HepG2 (cell line): ENCODE measurements around the gene NACC2. TPM values are rescaled to one million over a fixed set of nuclear protein-coding genes. Genes with fewer than 3 reads are reported as not detected.

Source experiments
- CREBL2 ChIP-seq: sonication (generic); formaldehyde crosslinking; IDR thresholded peaks from 2 replicates; pipeline ENCODE4 v1.8.1; 2023; ENCODE audit warnings: missing genetic modification reagents, mild to moderate bottlenecking, borderline replicate concordance
- IRF2 ChIP-seq: IDR thresholded peaks from 2 replicates; pipeline ENCODE4 v1.6.1; 2018; ENCODE audit warnings: missing genetic modification reagents, missing compliant biosample characterization
- KLF13 ChIP-seq: sonication (generic); formaldehyde crosslinking; IDR thresholded peaks from 2 replicates; pipeline ENCODE4 v1.4.0; 2020; ENCODE audit warnings: mild to moderate bottlenecking, missing genetic modification reagents
- NFIC ChIP-seq: IDR thresholded peaks from 2 replicates; pipeline ENCODE4 v1.6.1; 2012; ENCODE audit warnings: mild to moderate bottlenecking, low read length, inconsistent platforms
- PAWR ChIP-seq: sonication (generic); formaldehyde crosslinking; IDR thresholded peaks from 2 replicates; pipeline ENCODE4 v1.4.0; 2020; ENCODE audit warnings: missing genetic modification reagents, mild to moderate bottlenecking, borderline replicate concordance
- PHF21A ChIP-seq: sonication (generic); formaldehyde crosslinking; IDR thresholded peaks from 2 replicates; pipeline ENCODE4 v1.5.0; 2020; ENCODE audit warnings: mild to moderate bottlenecking, missing genetic modification reagents
- POLR2AphosphoS5 ChIP-seq: IDR thresholded peaks from 2 replicates; pipeline ENCODE4 v1.6.1; 2012; ENCODE audit warnings: low read depth, low read length
- SIN3A ChIP-seq: IDR thresholded peaks from 2 replicates; pipeline ENCODE4 v1.6.1; 2011; ENCODE audit warnings: low read depth, mild to moderate bottlenecking, control low read depth, low read length, borderline replicate concordance
- SNAI1 ChIP-seq: sonication (generic); formaldehyde crosslinking; IDR thresholded peaks from 2 replicates; pipeline ENCODE4 v1.5.0; 2020; ENCODE audit warnings: mild to moderate bottlenecking, missing genetic modification reagents, borderline replicate concordance
- SSRP1 ChIP-seq: IDR thresholded peaks from 2 replicates; pipeline ENCODE4 v1.6.1; 2016; ENCODE audit warnings: control low read depth
- TFE3 ChIP-seq: IDR thresholded peaks from 2 replicates; pipeline ENCODE4 v1.6.1; 2016
- THRA ChIP-seq: sonication (generic); formaldehyde crosslinking; IDR thresholded peaks from 2 replicates; pipeline ENCODE4 v1.4.0; 2020; ENCODE audit warnings: missing genetic modification reagents, borderline replicate concordance
- ZBTB37 ChIP-seq: sonication (generic); formaldehyde crosslinking; IDR thresholded peaks from 2 replicates; pipeline ENCODE4 v1.4.0; 2020; ENCODE audit warnings: mild to moderate bottlenecking, missing genetic modification reagents
- ZEB1 ChIP-seq: IDR thresholded peaks from 2 replicates; pipeline ENCODE4 v1.6.1; 2012; ENCODE audit warnings: mild to moderate bottlenecking, low read depth, inconsistent platforms; ENCODE audit not compliant: insufficient replicate concordance
- ZNF263 ChIP-seq: sonication (generic); formaldehyde crosslinking; IDR thresholded peaks from 2 replicates; pipeline ENCODE4 v1.4.0; 2020; ENCODE audit warnings: missing genetic modification reagents
- ZNF496 ChIP-seq: sonication (generic); formaldehyde crosslinking; IDR thresholded peaks from 2 replicates; pipeline ENCODE4 v1.8.1; 2023; ENCODE audit warnings: mild to moderate bottlenecking, moderate library complexity, missing genetic modification reagents; ENCODE audit not compliant: insufficient replicate concordance
- ZNF772 ChIP-seq: sonication (generic); formaldehyde crosslinking; IDR thresholded peaks from 2 replicates; pipeline ENCODE4 v1.5.0; 2020; ENCODE audit warnings: mild to moderate bottlenecking, missing genetic modification reagents
- ZNF781 ChIP-seq: sonication (generic); formaldehyde crosslinking; IDR thresholded peaks from 2 replicates; pipeline ENCODE4 v1.5.1; 2020; ENCODE audit warnings: borderline replicate concordance, mild to moderate bottlenecking, missing genetic modification reagents; ENCODE audit errors: not compliant biosample characterization
- polyA plus RNA-seq, 8 experiments: library from polyadenylated mRNA; depleted of rRNA in 3 of 8; stranded (reverse) in 7 of 8; unstranded in 1 of 8; fragments of >200 nt; fragmentation: Illumina TruSeq in 4 of 8; extraction: Trizol in 4 of 8; gene quantifications; 2 replicates each; pipeline versions ENCODE4 v1.2.1 to v1.2.3, GENCODE V29; 2011 to 2016; ENCODE audit warnings: low read depth in 4 of 8, missing spikeins in 1 of 8, mixed read lengths in 1 of 8; ENCODE audit not compliant: insufficient read depth in 1 of 8
- total RNA-seq, 5 experiments: library from RNA; depleted of rRNA; stranded (reverse); fragments of >200 nt; fragmentation: Illumina TruSeq; extraction: Trizol; gene quantifications; 2 replicates each; pipeline ENCODE4 v1.2.3, GENCODE V29; 2016; ENCODE audit warnings: low read depth in 1 of 5
- TF ChIP-seq, protein P1 (sequence below): sonication (generic); formaldehyde crosslinking; IDR thresholded peaks from 2 replicates; pipeline ENCODE4 v1.5.0; 2020; ENCODE audit warnings: mild to moderate bottlenecking, missing genetic modification reagents
- TF ChIP-seq, protein P2 (sequence below): sonication (generic); formaldehyde crosslinking; IDR thresholded peaks from 2 replicates; pipeline ENCODE4 v1.4.0; 2020; ENCODE audit warnings: missing genetic modification reagents
- TF ChIP-seq, protein P3 (sequence below): sonication (generic); formaldehyde crosslinking; IDR thresholded peaks from 2 replicates; pipeline ENCODE4 v1.8.1; 2023; ENCODE audit warnings: mild to moderate bottlenecking, missing genetic modification reagents, borderline replicate concordance

NACC2 gene
- total and polyA plus RNA-seq, 2 of the 13 experiments (the other 11 are each of a cell fraction or from before 2014, with no cell fraction given) = 5.9 to 12.3 TPM

DNA sequence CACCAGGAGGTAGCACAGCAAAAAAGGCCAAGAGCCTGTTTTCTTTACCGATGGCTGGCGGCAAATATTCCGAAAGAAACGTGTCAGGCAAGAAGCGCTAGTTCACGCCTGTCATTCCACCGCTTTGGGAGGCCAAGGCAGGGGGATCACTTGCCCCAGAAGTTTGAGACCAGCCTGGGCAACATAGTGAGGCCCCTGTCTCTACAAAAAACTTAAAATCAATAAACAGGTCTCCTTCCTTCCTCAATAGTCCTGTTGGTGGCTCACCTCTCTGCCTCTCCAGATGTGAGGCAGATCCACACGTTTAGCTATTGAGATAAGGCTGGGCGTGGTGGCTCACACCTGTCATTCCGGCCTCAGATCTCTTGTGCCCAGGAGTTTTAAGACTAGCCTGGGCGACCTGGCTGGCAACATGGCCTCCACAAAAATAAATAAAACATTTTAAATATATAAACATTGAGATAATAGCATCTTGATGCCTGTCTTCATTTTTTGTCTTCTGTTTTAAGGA is 24.8 kb upstream of the NACC2 start (continued):
- TF ChIP-seq ZNF772 (CRISPR knock-in tag) (0 out of 2 replicates have a peak, but pooled peaks have one; percentile 8), TFE3 (CRISPR knock-in tag) (no peak), NFIC (no peak), IRF2 (no peak), POLR2AphosphoS5 (no peak), PAWR (no peak), PHF21A (no peak), SSRP1 (CRISPR knock-in tag) (0 out of 2 replicates have a peak, but pooled peaks have one; percentile 20), CREBL2 (CRISPR knock-in tag) (no peak), ZNF263 (no peak), ZEB1 (peak; percentile 20), THRA (CRISPR knock-in tag) (no peak), ZNF496 (CRISPR knock-in tag) (no peak), SNAI1 (CRISPR knock-in tag) (no peak), ZBTB37 (CRISPR knock-in tag) (no peak), SIN3A (peak; percentile 3; the same call in 1 of the 2 replicates), KLF13 (CRISPR knock-in tag) (no peak), ZNF781 (CRISPR knock-in tag) (no peak)
- TF ChIP-seq, protein P1, sequence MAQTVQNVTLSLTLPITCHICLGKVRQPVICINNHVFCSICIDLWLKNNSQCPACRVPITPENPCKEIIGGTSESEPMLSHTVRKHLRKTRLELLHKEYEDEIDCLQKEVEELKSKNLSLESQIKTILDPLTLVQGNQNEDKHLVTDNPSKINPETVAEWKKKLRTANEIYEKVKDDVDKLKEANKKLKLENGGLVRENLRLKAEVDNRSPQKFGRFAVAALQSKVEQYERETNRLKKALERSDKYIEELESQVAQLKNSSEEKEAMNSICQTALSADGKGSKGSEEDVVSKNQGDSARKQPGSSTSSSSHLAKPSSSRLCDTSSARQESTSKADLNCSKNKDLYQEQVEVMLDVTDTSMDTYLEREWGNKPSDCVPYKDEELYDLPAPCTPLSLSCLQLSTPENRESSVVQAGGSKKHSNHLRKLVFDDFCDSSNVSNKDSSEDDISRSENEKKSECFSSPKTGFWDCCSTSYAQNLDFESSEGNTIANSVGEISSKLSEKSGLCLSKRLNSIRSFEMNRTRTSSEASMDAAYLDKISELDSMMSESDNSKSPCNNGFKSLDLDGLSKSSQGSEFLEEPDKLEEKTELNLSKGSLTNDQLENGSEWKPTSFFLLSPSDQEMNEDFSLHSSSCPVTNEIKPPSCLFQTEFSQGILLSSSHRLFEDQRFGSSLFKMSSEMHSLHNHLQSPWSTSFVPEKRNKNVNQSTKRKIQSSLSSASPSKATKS (CRISPR knock-in tag) = no peak
- TF ChIP-seq, protein P2, sequence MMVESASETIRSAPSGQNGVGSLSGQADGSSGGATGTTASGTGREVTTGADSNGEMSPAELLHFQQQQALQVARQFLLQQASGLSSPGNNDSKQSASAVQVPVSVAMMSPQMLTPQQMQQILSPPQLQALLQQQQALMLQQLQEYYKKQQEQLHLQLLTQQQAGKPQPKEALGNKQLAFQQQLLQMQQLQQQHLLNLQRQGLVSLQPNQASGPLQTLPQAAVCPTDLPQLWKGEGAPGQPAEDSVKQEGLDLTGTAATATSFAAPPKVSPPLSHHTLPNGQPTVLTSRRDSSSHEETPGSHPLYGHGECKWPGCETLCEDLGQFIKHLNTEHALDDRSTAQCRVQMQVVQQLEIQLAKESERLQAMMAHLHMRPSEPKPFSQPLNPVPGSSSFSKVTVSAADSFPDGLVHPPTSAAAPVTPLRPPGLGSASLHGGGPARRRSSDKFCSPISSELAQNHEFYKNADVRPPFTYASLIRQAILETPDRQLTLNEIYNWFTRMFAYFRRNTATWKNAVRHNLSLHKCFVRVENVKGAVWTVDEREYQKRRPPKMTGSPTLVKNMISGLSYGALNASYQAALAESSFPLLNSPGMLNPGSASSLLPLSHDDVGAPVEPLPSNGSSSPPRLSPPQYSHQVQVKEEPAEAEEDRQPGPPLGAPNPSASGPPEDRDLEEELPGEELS (CRISPR knock-in tag) = 0 out of 2 replicates have a peak, but pooled peaks have one; percentile 3
- TF ChIP-seq, protein P3, sequence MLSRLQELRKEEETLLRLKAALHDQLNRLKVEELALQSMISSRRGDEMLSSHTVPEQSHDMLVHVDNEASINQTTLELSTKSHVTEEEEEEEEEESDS (CRISPR knock-in tag) = no peak
